Natural killer cell treated with Interleukin-12 subunit alpha and Interleukin-12 subunit beta and Interleukin-15 and Interleukin-18, amount 100 ng/mL, for 72 hours (primary cell): ENCODE data around the gene RUNX1. TPM values are rescaled to one million over a fixed set of nuclear protein-coding genes. Genes with fewer than 3 reads are reported as not detected.
"Not testable (repeated sequence)": the region's sequence is repeated elsewhere in the genome, so short reads cannot be mapped to it uniquely, and the experiment has no call there.

Experiments
- ATAC-seq, 2 donors: fragments of 150-1000 bp; cut with Tn5 transposase in 1 of 2; sonication (Bioruptor Pico), chemical (Tn5 transposase) in 1 of 2; 2 replicates each; pipeline ENCODE4 v1.10.0; 2021
- DNase-seq: peaks from one replicate; pipeline ENCODE4 v3.0.0; 2022; ENCODE audit warnings: low spot score
- H3K27ac Mint-ChIP-seq, 2 donors: 1 replicate in 1 of 2; 2 replicates in 1 of 2; pipeline ENCODE4 v1.8.0; 2022; ENCODE audit warnings: mixed read lengths in 2 of 2, mild to moderate bottlenecking in 1 of 2, moderate library complexity in 1 of 2
- H3K27me3 Mint-ChIP-seq, 2 donors: 1 replicate in 1 of 2; 2 replicates in 1 of 2; pipeline ENCODE4 v1.8.0; 2022; ENCODE audit warnings: mixed read lengths in 2 of 2
- H3K36me3 Mint-ChIP-seq: one replicate; pipeline ENCODE4 v1.8.0; 2022; ENCODE audit warnings: mixed read lengths
- H3K4me1 Mint-ChIP-seq, 2 donors: 1 replicate in 1 of 2; 2 replicates in 1 of 2; pipeline ENCODE4 v1.8.0; 2022; ENCODE audit warnings: low read depth in 2 of 2, mixed read lengths in 2 of 2, mild to moderate bottlenecking in 1 of 2
- H3K4me3 Mint-ChIP-seq: one replicate; pipeline ENCODE4 v1.8.0; 2022; ENCODE audit warnings: mixed read lengths
- H3K9me3 Mint-ChIP-seq: 2 replicates; pipeline ENCODE4 v1.8.0; 2022; ENCODE audit warnings: mixed read lengths
- total RNA-seq, 2 donors: library from RNA; stranded (reverse); gene quantifications; one replicate each; pipeline ENCODE4 v1.2.3, GENCODE V29; 2022

Gene RUNX1
- total RNA-seq, 2 donors from 2014 or later: 67.8 to 121 TPM

DNA sequence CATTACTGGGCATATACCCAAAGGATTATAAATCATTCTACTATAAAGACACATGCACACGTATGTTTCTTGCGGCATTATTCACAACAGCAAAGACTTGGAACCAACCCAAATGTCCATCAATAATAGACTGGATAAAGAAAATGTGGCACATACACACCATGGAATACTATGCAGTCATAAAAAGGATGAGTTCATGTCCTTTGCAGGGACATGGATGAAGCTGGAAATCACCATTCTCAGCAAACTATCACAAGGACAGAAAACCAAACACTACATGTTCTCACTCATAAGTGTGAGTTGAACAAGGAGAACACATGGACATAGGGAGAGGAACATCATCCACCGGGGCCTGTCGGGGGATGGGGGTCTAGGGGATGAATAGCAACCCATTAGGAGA is 97.2 kb downstream of the RUNX1 start:
- not testable (repeated sequence) for H3K9me3 Mint-ChIP-seq, H3K36me3 Mint-ChIP-seq, H3K4me3 Mint-ChIP-seq, H3K27me3 Mint-ChIP-seq, DNase-seq, H3K27ac Mint-ChIP-seq, ATAC-seq
- H3K4me1 Mint-ChIP-seq: peaks cover 43 to 52% of the 10 kb centered on the region in 2 donors

DNA sequence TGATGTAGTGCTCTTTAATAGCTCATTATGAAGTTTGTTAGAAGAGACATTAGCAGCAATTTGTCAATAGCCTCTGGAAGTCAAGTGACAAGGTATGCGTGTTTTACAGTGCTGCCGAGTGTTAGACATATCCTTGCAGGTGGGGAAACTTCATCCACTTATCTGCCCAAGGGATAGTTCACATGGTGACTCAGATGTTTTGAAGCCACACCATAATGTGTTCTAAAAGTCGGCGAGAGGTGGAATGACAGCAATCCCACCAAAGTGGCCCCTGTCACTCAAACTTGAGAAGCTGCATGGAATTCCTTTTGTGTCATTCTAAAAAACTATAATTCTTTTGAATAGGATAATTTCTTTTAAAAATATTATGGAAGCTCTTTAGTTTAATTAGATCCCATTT is 98.1 kb downstream of the RUNX1 start:
- Mint-ChIP-seq H3K27ac (no peak overlapping the region), H3K4me1 (peaks cover 46 to 59% of the 10 kb centered on the region in 2 donors), H3K36me3 (peaks cover 5% of the 10 kb centered on the region), H3K27me3 (no peaks in the 10 kb centered on the region), H3K4me3 (no peak overlapping the region), H3K9me3 (peaks cover 6% of the 10 kb centered on the region)
- ATAC-seq (no peak), DNase-seq (no peak)

DNA sequence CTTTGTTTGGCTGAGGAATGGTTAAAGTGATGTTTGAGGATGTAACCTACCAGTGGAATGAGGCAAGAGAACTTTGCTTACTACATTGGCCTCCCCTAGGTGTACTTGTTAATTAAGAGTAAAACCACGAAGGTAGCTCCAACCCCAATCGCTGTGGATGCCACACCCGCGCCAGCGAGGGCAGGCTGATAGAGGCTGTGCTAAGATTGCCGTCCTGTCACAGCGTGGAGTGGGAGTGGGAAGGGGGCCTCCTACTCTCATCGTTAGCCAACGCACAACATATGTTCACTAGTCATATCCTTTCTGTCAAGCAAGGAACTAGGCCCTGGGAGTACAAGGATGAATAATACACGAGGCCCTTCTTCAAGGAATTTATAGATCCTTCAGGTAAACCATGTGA is 99.6 kb downstream of the RUNX1 start:
- ATAC-seq (no peak), DNase-seq (no peak)
- peaks cover 10% of the 10 kb centered on the region for H3K9me3 Mint-ChIP-seq
- H3K4me1 Mint-ChIP-seq: peaks cover 46 to 63% of the 10 kb centered on the region in 2 donors
- H3K27me3 Mint-ChIP-seq: no peaks in the 10 kb centered on the region
- peaks cover 6% of the 10 kb centered on the region for H3K36me3 Mint-ChIP-seq
- no peak overlapping the region for H3K4me3 Mint-ChIP-seq
- H3K27ac Mint-ChIP-seq: peak overlapping the region in 1 of 2 donors; percentile 13

- no peak for ATAC-seq
- Mint-ChIP-seq H3K4me1 (peaks cover 48 to 62% of the 10 kb centered on the region in 2 donors), H3K27me3 (no peaks in the 10 kb centered on the region), H3K9me3 (peaks cover 10% of the 10 kb centered on the region), H3K4me3 (no peak overlapping the region), H3K36me3 (peaks cover 6% of the 10 kb centered on the region), H3K27ac (peak overlapping the region in 1 of 2 donors; percentile 13)
- DNase-seq: no peak
Measured at GRCh38 chr21:34949030-34949429, 100.1 kb downstream of the RUNX1 start.

DNA sequence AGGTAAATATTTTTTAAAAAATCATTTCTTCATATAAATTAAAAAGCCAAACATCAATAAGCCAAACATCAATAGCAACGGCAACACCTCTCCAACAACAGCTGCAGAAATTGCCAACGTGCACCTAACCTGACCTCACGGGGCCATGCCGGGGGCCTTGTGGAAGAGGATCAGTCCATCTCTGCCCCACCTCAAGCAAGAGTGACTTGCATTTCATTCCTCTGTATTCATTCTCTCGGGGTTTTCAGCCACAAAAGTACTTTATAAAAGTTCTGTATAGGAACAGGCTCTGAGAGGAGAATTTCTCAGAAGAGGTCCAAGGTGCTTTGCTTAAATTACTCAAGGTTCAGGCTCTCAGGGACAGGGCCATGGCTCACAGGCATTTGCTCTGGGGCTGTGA is 100.9 kb downstream of the RUNX1 start:
- Mint-ChIP-seq H3K27me3 (no peaks in the 10 kb centered on the region), H3K4me3 (no peak overlapping the region), H3K9me3 (peaks cover 8% of the 10 kb centered on the region), H3K4me1 (peaks cover 44 to 57% of the 10 kb centered on the region in 2 donors), H3K27ac (peak overlapping the region in 1 of 2 donors; percentile 87), H3K36me3 (peaks cover 6% of the 10 kb centered on the region)
- ATAC-seq (no peak), DNase-seq (no peak)

GRCh38 chr21:34946916-34947534 is 102.1 kb downstream of the RUNX1 start:
- peak overlapping the region; percentile 70 for H3K4me3 Mint-ChIP-seq
- peak overlapping the region; percentile 82 to 87 for H3K27ac Mint-ChIP-seq
- no peak for DNase-seq
- peaks cover 6% of the 10 kb centered on the region for H3K36me3 Mint-ChIP-seq
- H3K27me3 Mint-ChIP-seq: no peaks in the 10 kb centered on the region
- peak; percentile 52 to 73 for ATAC-seq
- peaks cover 48 to 59% of the 10 kb centered on the region in 2 donors for H3K4me1 Mint-ChIP-seq
- H3K9me3 Mint-ChIP-seq: peaks cover 8% of the 10 kb centered on the region

- DNase-seq (no peak), ATAC-seq (peak; percentile 72 to 84)
- Mint-ChIP-seq H3K4me1 (peaks cover 42 to 54% of the 10 kb centered on the region in 2 donors), H3K27ac (peak overlapping the region; percentile 82 to 87), H3K36me3 (peaks cover 6% of the 10 kb centered on the region), H3K4me3 (peak overlapping the region; percentile 70), H3K9me3 (peaks cover 8% of the 10 kb centered on the region), H3K27me3 (no peaks in the 10 kb centered on the region)
Measured at GRCh38 chr21:34946385-34946840, 102.7 kb downstream of the RUNX1 start.

GRCh38 chr21:34945288-34945687 is 103.8 kb downstream of the RUNX1 start:
- DNase-seq (no peak), ATAC-seq (no peak)
- H3K27ac Mint-ChIP-seq: peak overlapping the region; percentile 82 to 87
- H3K9me3 Mint-ChIP-seq: peaks cover 8% of the 10 kb centered on the region
- H3K36me3 Mint-ChIP-seq: peaks cover 6% of the 10 kb centered on the region
- no peaks in the 10 kb centered on the region for H3K27me3 Mint-ChIP-seq
- H3K4me3 Mint-ChIP-seq: peak overlapping the region; percentile 70
- H3K4me1 Mint-ChIP-seq: peaks cover 44 to 58% of the 10 kb centered on the region in 2 donors

DNA sequence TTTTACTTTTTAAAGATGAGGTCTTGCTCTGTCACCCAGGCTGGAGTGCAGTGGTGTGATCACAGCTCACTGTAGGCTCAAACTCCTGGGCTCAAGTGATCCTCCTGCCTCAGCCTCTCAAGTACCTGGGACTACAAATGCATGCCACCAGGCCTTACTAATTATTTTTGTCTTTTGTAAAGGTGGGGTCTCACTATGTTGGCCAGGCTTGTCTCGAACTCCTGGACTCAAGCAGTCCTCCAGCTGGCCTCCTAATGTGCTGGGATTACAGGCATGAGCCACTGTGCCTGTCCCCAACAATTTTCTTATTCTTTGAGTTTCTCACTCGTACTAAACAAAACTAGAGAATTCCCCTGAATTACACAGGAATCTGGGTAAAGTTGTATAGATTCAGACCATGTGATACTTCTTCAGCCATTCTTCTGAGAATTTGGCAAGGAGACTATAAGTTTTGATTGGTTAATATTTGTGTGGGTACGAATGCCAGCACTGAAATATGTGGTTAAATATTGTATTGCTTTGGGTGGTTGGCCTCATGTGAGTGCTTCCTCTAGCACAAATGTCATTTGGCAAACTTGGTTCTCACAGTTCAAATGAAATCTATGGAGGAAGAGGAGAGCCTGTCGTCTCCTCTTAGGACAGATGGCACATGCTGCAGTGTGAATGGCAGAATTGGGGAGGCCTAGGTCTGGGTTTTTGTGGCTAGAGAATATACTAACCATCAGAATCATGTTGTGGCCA is 104.9 kb downstream of the RUNX1 start:
- H3K27ac Mint-ChIP-seq: peak overlapping the region; percentile 76 to 85
- H3K4me1 Mint-ChIP-seq: peaks cover 51 to 61% of the 10 kb centered on the region in 2 donors
- H3K4me3 Mint-ChIP-seq: no peak overlapping the region
- no peaks in the 10 kb centered on the region for H3K27me3 Mint-ChIP-seq
- DNase-seq: no peak
- peaks cover 6% of the 10 kb centered on the region for H3K36me3 Mint-ChIP-seq
- no peak for ATAC-seq
- H3K9me3 Mint-ChIP-seq: peaks cover 8% of the 10 kb centered on the region

- H3K4me3 Mint-ChIP-seq: peak overlapping the region; percentile 55
- peaks cover 8% of the 10 kb centered on the region for H3K9me3 Mint-ChIP-seq
- DNase-seq (no peak), ATAC-seq (peak; percentile 61 to 69)
- peaks cover 6% of the 10 kb centered on the region for H3K36me3 Mint-ChIP-seq
- H3K4me1 Mint-ChIP-seq: peaks cover 56 to 71% of the 10 kb centered on the region in 2 donors
- no peaks in the 10 kb centered on the region for H3K27me3 Mint-ChIP-seq
- peak overlapping the region; percentile 76 to 85 for H3K27ac Mint-ChIP-seq
Measured at GRCh38 chr21:34942911-34943310, 106.2 kb downstream of the RUNX1 start.

DNA sequence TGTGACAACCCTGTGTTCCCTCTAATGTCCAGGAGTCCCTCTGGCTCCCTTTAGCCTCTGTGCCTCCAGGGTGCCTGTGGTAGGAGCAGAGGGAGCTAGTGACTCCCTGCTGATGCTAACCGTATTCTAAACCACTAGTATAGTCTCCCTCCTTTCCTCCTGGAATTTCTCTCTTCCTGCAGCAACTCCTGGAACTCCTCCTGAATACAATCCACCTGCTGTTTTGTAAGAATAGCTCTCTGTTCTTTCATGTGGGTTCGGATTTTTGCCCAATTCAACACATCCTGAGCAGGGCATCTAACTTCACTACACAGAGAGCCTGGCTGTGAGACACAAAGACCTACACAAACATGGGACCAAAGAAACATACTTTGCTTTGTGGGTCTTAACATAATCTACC is 107.9 kb downstream of the RUNX1 start:
- Mint-ChIP-seq H3K36me3 (peaks cover 3% of the 10 kb centered on the region), H3K27me3 (no peaks in the 10 kb centered on the region), H3K9me3 (peaks cover 6% of the 10 kb centered on the region), H3K4me3 (no peak overlapping the region), H3K4me1 (peaks cover 47 to 64% of the 10 kb centered on the region in 2 donors), H3K27ac (peak overlapping the region; percentile 28 to 31)
- DNase-seq (no peak), ATAC-seq (no peak)

DNA sequence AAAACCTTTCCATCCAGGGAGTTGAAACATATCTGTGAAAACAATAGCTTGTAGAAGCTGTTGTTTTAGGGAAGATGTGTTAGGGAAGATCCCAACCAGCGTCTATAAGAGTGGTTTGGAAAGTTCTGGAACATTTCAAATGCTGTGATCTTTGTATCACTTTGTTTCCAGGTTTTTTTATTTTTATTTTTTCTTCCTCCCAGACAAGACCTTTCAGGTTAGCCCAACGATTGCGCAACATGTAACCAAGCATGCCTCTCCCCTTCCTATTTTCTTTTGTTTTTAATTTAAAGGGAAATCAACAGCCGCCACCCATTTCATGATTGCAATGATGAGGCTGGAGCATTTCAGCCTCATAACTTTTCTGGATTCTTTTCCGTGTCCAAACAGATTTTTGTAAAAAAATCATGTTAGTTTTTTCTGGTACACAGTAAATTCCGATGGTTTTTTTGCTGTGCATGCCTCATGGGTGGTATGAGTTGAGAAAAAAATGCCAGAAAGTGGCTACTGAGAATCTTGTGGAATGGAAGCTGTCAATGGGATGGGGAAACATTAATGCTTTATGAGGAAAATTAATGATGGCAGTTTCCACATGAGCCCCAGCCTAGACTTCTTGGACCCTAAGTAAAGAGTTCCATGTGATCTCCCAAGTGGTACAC is 109.3 kb downstream of the RUNX1 start:
- Mint-ChIP-seq H3K27me3 (no peaks in the 10 kb centered on the region), H3K4me1 (peaks cover 49 to 65% of the 10 kb centered on the region in 2 donors), H3K9me3 (no peaks in the 10 kb centered on the region), H3K4me3 (no peak overlapping the region), H3K36me3 (no peaks in the 10 kb centered on the region), H3K27ac (peak overlapping the region; percentile 58 to 60)
- DNase-seq: no peak
- ATAC-seq: no peak

DNA sequence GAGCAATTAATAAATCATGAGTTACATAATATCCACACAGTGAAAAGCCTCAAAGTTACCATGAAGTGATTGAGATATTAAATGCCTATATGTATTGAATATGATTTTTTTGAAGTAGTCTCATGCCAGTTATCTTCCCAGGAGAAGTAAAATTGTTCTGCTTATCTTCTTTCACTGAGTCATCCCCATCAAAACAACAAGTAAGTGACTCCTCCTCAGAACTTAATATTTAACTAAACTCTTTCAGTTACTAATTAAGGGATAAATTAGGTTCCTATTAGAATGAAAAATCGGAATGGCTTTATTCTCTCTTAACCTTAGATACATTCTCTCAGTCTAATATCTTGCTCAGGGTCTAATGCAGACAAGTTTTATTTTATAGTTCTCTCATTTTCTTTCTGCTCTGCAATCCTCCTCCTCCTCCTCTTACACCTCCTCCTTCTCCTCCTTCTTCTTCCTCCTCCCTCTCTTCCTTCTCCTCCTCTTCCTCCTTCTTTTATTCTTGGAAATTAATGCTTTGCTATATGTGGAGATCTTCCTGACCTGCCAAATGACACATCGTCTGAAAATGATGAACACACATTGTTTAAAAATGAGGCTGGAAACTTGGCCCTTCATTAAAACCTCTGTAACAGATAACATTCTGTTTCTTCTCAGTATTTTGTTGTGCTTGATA is 110.9 kb downstream of the RUNX1 start:
- peak overlapping the region; percentile 58 to 60 for H3K27ac Mint-ChIP-seq
- peak overlapping the region; percentile 42 for H3K4me3 Mint-ChIP-seq
- H3K27me3 Mint-ChIP-seq: no peaks in the 10 kb centered on the region
- ATAC-seq: no peak
- H3K9me3 Mint-ChIP-seq: no peaks in the 10 kb centered on the region
- no peak for DNase-seq
- H3K4me1 Mint-ChIP-seq: peaks cover 56 to 73% of the 10 kb centered on the region in 2 donors
- H3K36me3 Mint-ChIP-seq: no peaks in the 10 kb centered on the region
